Stomach (tissue), 9 donors: ENCODE measurements around the gene KCTD13. TPM values are rescaled to one million over a fixed set of nuclear protein-coding genes. Genes with fewer than 3 reads are reported as not detected.

Source experiments
- DNase-seq, 2 donors: peaks; one replicate each; pipeline versions ENCODE4 v3.0.0 to v3.0.0-alpha.2; 2013 to 2019
- H3K27ac ChIP-seq, 5 donors: fragments of 200-600 bp in 4 of 5; sonication (generic) in 4 of 5; one replicate each; pipeline ENCODE4 v1.5.1; 2013 to 2019; ENCODE audit warnings: mild to moderate bottlenecking in 1 of 5, moderate library complexity in 1 of 5
- H3K27me3 ChIP-seq, 3 donors: fragments of 200-600 bp; sonication (generic); one replicate each; pipeline ENCODE4 v1.5.1; 2017 to 2019; ENCODE audit warnings: mixed run types in 1 of 3
- H3K36me3 ChIP-seq, 4 donors: fragments of 200-600 bp; sonication (generic); 1 replicate in 3 of 4; 2 replicates in 1 of 4; pipeline ENCODE4 v1.5.1; 2016 to 2019
- H3K4me1 ChIP-seq, 4 donors: fragments of 200-600 bp; sonication (generic); one replicate each; pipeline ENCODE4 v1.5.1; 2016 to 2019
- H3K4me3 ChIP-seq, 4 donors: fragments of 200-600 bp; sonication (generic) in 3 of 4; one replicate each; pipeline ENCODE4 v1.5.1; 2016 to 2019; ENCODE audit warnings: mild to moderate bottlenecking in 1 of 4
- H3K9me3 ChIP-seq, 4 donors: fragments of 200-600 bp; sonication (generic); one replicate each; pipeline ENCODE4 v1.5.1; 2016 to 2019
- CTCF ChIP-seq, 7 experiments: fragments of 450-650 bp in 4 of 7; fragments of 200-600 bp in 3 of 7; sonication (generic) in 3 of 7; IDR thresholded peaks; one replicate each; pipeline ENCODE4 v1.5.1; 2016 to 2019; ENCODE audit warnings: antibody characterized with exemption in 7 of 7, control low read depth in 2 of 7, mild to moderate bottlenecking in 1 of 7
- EP300 ChIP-seq: sonication (generic); formaldehyde crosslinking; IDR thresholded peaks from one replicate; pipeline ENCODE4 v1.6.1; 2017; ENCODE audit warnings: antibody characterized with exemption
- POLR2A ChIP-seq, 4 donors: fragments of 450-650 bp; IDR thresholded peaks; one replicate each; pipeline ENCODE4 v1.6.1; 2016; ENCODE audit warnings: antibody characterized with exemption in 4 of 4, control low read depth in 2 of 4, mild to moderate bottlenecking in 1 of 4, moderate library complexity in 1 of 4
- POLR2AphosphoS5 ChIP-seq, 3 donors: sonication (generic); formaldehyde crosslinking; IDR thresholded peaks; one replicate each; pipeline ENCODE4 v1.6.1; 2016; ENCODE audit warnings: antibody characterized with exemption in 3 of 3
- WGBS, 5 donors: extraction: QIAGEN DNeasy Blood & Tissue Kit in 3 of 5; methylation state at CpG; one replicate each; pipeline versions ENCODE4 v1.1.5 to v1.1.7; 2013 to 2018; 5-methylcytosine and 5-hydroxymethylcytosine counted together
- intact Hi-C: fragments of 100-400 bp; cut with DNase I; formaldehyde crosslinking; loops from one replicate; pipeline ENCODE4 v1.15.1; 2023; ENCODE audit warnings: low total_unique reads
- polyA plus RNA-seq, 3 donors: library from polyadenylated mRNA; stranded (reverse); fragments of 200-250 nt; gene quantifications; one replicate each; pipeline ENCODE4 v1.2.3, GENCODE V29; 2013
- total RNA-seq, 5 donors: library from RNA; depleted of rRNA; stranded (reverse); fragments of >200 nt; gene quantifications; one replicate each; pipeline versions ENCODE4 v1.1.0 to v1.2.3, GENCODE V29; 2014 to 2016
- donor health status: healthy with polysubstance abuse.
- donor health status: Bipolar disorder and iron deficiency.
- donor health status: healthy.

The KCTD13 gene
- total and polyA plus RNA-seq, 8 donors: 6.3 to 182 (median 22.1) TPM

GRCh38 chr16:29968205-29968604 lies 42.2 kb upstream of the KCTD13 start:
- Histone ChIP-seq H3K27ac (no peak overlapping the region), H3K9me3 (no peaks in the 10 kb centered on the region), H3K4me1 (peaks cover 2 to 27% (median 20%) of the 10 kb centered on the region in 4 donors), H3K36me3 (peaks cover 17 to 82% (median 72%) of the 10 kb centered on the region in 4 donors), H3K27me3 (no peaks in the 10 kb centered on the region), H3K4me3 (no peak overlapping the region)
- DNase-seq: no peak
- no peak for TF ChIP-seq POLR2AphosphoS5 (IDR thresholded peaks at IDR 0.05)
- TF ChIP-seq EP300: no peak
- no peak for TF ChIP-seq POLR2A (IDR thresholded peaks at IDR 0.05)
- no peak for TF ChIP-seq CTCF (IDR thresholded peaks at IDR 0.05)
- 88 to 93% (median 92%) methylated on average over 4 of the region's 4 CpGs for WGBS, 5 donors
- intact Hi-C loops: no loop called here

GRCh38 chr16:29963021-29963743 lies 37.2 kb upstream of the KCTD13 start:
- Histone ChIP-seq H3K4me3 (peak overlapping the region; percentile 66 to 79 (median 70)), H3K36me3 (peaks cover 0 to 38% (median 30%) of the 10 kb centered on the region in 4 donors)
- intact Hi-C loops: no loop called here

GRCh38 chr16:29962344-29962994 lies 36.4 kb upstream of the KCTD13 start:
- DNase-seq: peak; percentile 45 to 82
- 2 to 4% (median 3%) methylated on average over 18 of the region's 18 CpGs for WGBS, 5 donors
- Histone ChIP-seq H3K9me3 (no peaks in the 10 kb centered on the region), H3K27ac (peak overlapping the region; percentile 92 to 96 (median 94)), H3K36me3 (peaks cover 0 to 31% (median 23%) of the 10 kb centered on the region in 4 donors), H3K27me3 (no peaks in the 10 kb centered on the region), H3K4me3 (peak overlapping the region; percentile 66 to 79 (median 70)), H3K4me1 (peaks cover 7 to 40% (median 32%) of the 10 kb centered on the region in 4 donors)
- TF ChIP-seq EP300: no peak
- TF ChIP-seq POLR2AphosphoS5 (IDR thresholded peaks at IDR 0.05): peak in 1 of 3 donors; percentile 42
- intact Hi-C loops: no loop called here

More at GRCh38 chr16:29963021-29963743, 37.2 kb upstream of the KCTD13 start:
- TF ChIP-seq CTCF (IDR thresholded peaks at IDR 0.05) (no peak), EP300 (no peak), POLR2A (IDR thresholded peaks at IDR 0.05) (no peak), POLR2AphosphoS5 (IDR thresholded peaks at IDR 0.05) (no peak)
- no peaks in the 10 kb centered on the region for H3K27me3 ChIP-seq
- peaks cover 7 to 40% (median 32%) of the 10 kb centered on the region in 4 donors for H3K4me1 ChIP-seq
- no peaks in the 10 kb centered on the region for H3K9me3 ChIP-seq
- WGBS, 5 donors: 70 to 79% (median 73%) methylated on average over 14 of the region's 14 CpGs
- no peak for DNase-seq
- H3K27ac ChIP-seq: peak overlapping the region; percentile 92 to 96 (median 94)

- DNase-seq: peak; percentile 93 to 97
- TF ChIP-seq EP300 (no peak), POLR2AphosphoS5 (IDR thresholded peaks at IDR 0.05) (peak; percentile 47 to 83 (median 79)), CTCF (IDR thresholded peaks at IDR 0.05) (peak in 5 of 7 experiments; percentile 41 to 69 (median 49))
- Histone ChIP-seq H3K4me1 (peaks cover 7 to 40% (median 32%) of the 10 kb centered on the region in 4 donors), H3K27me3 (no peaks in the 10 kb centered on the region), H3K36me3 (peaks cover 0 to 23% (median 18%) of the 10 kb centered on the region in 4 donors), H3K4me3 (peak within 1 kb of the TSS; percentile 66 to 79 (median 70)), H3K27ac (peak within 1 kb of the TSS; percentile 92 to 96 (median 94)), H3K9me3 (no peaks in the 10 kb centered on the region)
- WGBS, 5 donors: 0 to 1% (median 1%) methylated on average over 27 to 75 of the region's 75 CpGs
- intact Hi-C loops: no loop called here
Measured at GRCh38 chr16:29961479-29962343, 35.7 kb upstream of the KCTD13 start, which contains the start of gene TMEM219. TSS of gene TMEM219 (plus strand) at chr16:29962079. CDS start at chr16:29963144, 1,065 bp downstream.
